ENCODE data around the gene KIF1C.

Gene KIF1C

GRCh38 chr17:4997302-4998026, at the start of gene KIF1C, which contains the start of gene INCA1:
Gene KIF1C (plus strand): TSS chr17:4997950. CDS start chr17:5000247, 2,297 bp downstream.
Gene INCA1 (minus strand): TSS chr17:4997522. CDS start chr17:4994437, 3,085 bp downstream.
- DNase-seq, result peak; percentile 86

DNA sequence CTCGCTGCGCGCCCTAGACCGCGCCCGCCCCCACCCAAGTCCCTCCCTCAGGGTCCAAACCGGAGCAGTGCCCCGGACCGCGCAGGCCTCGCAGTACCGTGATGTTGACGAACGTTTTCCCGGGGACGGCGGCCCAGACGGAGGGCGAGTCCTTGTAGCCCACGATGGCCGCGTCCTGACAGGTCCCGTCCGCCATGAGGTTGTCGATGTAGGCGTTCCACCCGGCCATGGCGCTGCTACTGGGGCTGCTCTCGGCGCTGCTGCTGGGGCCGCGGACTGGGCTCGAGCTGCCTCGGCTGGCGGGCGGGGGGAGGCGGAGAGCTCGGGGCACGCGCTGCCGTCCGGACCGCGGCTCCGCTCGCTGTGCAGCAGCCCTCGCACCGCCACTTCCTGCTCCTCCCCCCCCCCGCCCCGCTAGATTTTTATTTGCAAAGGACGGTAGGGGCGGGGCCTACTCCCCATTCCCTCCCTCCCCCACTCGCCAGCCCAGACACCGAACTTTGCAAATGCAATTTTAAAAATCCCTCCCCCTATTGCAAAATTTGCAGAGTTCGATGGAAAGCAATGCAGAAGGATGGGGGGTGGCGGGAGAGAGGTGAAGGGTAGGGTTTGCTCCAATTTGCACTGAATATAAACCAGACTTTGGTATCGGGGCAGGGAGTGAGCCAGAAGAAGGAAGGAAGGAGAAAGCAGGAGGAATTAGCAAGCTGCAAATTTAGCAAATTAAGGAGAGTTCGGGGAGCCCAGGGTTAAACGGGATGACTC, 49.4 kb upstream of the KIF1C start, which contains the start of gene PFN1:
TSS of gene PFN1 (minus strand) at position 365 of the 765 bp plus-strand sequence. CDS start at position 229, 136 bp downstream.
- DNase-seq, result peak; percentile 96

DNA sequence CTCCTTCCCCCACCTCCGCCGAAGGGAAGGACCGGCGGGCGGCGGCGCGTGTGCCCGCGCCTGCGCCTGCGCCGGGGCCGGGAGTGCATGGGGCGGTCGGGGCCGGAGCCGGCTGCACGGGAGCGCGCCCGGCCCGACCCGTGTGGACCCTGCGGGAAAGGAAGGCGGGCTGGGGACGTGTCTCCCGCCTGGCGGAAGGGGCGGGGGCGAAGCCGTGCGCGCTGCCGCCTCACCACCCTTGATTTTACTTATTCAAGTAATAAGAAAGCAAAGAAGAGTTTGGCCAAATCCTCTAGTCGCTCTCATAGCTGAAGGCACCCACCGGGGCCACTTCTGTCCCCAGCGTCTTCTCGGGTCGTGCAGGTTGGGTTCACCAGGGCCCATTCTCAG, 48.8 kb upstream of the KIF1C start:
- DNase-seq, result peak; percentile 80

- DNase-seq, result peak; percentile 91
These were observed 48.3 kb upstream of the KIF1C start for GRCh38 chr17:4949321-4950074.

- no peak for DNase-seq
These were observed 47.5 kb upstream of the KIF1C start for GRCh38 chr17:4950075-4950745.

- DNase-seq, result no peak
These were observed 47.0 kb upstream of the KIF1C start, which contains the start of gene ENO3 for GRCh38 chr17:4950746-4951204. Gene ENO3 (plus strand): TSS chr17:4951119. CDS start chr17:4951830, 711 bp downstream.

DNA sequence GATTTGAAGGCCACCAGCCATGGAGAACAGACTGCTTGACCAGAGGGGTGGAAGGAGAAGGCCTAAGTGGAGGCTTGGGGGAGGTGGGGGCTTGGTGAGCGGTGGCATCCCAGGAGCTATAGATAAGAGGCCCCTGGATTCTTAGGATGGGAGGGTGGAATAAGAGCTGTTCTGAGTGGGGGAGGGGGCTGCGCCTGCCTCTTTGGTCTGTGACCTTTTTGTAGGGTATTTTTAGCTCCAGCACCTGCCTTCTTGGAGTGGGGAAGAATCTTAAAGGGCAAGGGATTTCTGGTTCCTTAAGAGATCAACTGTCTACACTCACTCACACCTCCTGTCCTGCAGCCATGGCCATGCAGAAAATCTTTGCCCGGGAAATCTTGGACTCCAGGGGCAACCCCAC, 46.3 kb upstream of the KIF1C start:
- no peak for DNase-seq

DNA sequence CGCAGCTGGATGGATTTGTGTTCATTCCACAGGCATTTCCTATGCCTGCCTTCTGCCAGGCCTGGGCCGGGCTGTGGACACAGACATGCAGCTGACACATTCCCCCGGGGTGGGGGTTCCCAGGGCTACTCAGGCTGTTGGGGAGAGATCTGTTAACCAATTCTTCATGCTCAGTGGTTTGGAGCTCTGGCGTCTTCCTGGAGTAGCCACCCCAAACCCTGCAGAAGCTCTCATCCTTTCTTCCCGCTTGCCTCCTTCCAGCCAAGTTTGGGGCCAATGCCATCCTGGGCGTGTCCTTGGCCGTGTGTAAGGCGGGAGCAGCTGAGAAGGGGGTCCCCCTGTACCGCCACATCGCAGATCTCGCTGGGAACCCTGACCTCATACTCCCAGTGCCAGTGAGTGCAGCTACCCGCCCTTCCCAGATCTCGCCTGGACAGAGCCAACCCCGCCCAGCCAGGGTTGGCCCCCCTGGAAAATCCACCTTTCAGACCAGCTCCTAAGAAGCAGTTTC, 44.2 kb upstream of the KIF1C start:
- DNase-seq, result no peak

- no peak for DNase-seq
These were observed 42.7 kb upstream of the KIF1C start for GRCh38 chr17:4955091-4955490.

- peak; percentile 40 for DNase-seq
These were observed 41.2 kb upstream of the KIF1C start for GRCh38 chr17:4956493-4957061.

DNA sequence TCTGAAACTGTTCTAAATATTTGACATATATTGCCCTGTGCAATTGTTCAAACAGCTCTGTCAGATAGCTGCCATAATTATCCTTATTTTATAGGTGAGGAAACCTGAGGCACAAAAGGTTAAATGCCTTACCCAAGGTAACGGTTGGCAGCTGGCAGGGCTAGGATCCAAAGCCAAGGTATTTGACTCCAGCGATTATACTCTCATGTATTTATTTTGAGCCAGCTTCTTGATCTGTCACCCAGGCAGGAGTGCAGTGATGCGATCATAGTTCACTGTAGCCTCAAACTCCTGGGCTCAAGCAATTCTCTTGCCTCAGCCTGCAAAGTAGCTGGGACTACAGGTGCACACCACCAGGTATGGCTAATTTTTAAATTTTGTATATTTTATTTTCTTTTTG, 39.6 kb upstream of the KIF1C start:
- DNase-seq, result no peak

- DNase-seq, result no peak
These were observed 38.3 kb upstream of the KIF1C start for GRCh38 chr17:4959261-4959965.

GRCh38 chr17:4960279-4960922, 37.3 kb upstream of the KIF1C start:
- DNase-seq, result no peak

- DNase-seq, result no peak
These were observed 32.3 kb upstream of the KIF1C start for GRCh38 chr17:4965311-4965986.

- peak; percentile 100 for DNase-seq
These were observed 30.8 kb upstream of the KIF1C start for GRCh38 chr17:4966844-4967538.

- peak; percentile 95 for DNase-seq
These were observed 29.9 kb upstream of the KIF1C start, which contains the start of gene SPAG7 for GRCh38 chr17:4967539-4968485. Gene SPAG7 (minus strand): TSS chr17:4967817. CDS start chr17:4967804, 13 bp downstream.

- no peak for DNase-seq
These were observed 29.2 kb upstream of the KIF1C start for GRCh38 chr17:4968486-4969046.

All from CD4-positive, alpha-beta T cell treated with Interleukin-4 for 4 hours (primary cell).